Naive thymus-derived CD4-positive, alpha-beta T cell (primary cell): ENCODE measurements around the gene REEP1. TPM values are rescaled to one million over a fixed set of nuclear protein-coding genes. Genes with fewer than 3 reads are reported as not detected.
A peak's percentile ranks its signal among the peaks of the same experiment; 100 is the strongest.

Source experiments
- ATAC-seq: fragments of 150-1000 bp; cut with Tn5 transposase; 2 replicates; pipeline ENCODE4 v1.10.0; 2021; ENCODE audit warnings: mild to moderate bottlenecking, moderate library complexity
- CTCF ChIA-PET: fragments of 350-600 bp; sonication (Branson Sonifier 250); formaldehyde crosslinking; loops from one replicate; lab custom pipeline; 2021; ENCODE audit warnings: antibody characterized with exemption; lab: Charles Lee
- POLR2A ChIA-PET: fragments of 350-600 bp; sonication (Branson Sonifier 250); formaldehyde crosslinking; loops from one replicate; lab custom pipeline; 2021; ENCODE audit warnings: antibody characterized with exemption, inconsistent platforms; lab: Charles Lee
- DNase-seq, 9 donors: peaks; one replicate each; pipeline versions ENCODE4 v3.0.0 to v3.0.0-alpha.2; 2020 to 2022; ENCODE audit warnings: mixed read lengths in 1 of 9
- H3K27ac ChIP-seq: one replicate; pipeline ENCODE4 v1.7.0; 2013; ENCODE audit warnings: mild to moderate bottlenecking, low read depth, low read length, moderate library complexity
- H3K27me3 ChIP-seq, 2 donors: one replicate each; pipeline ENCODE4 v1.7.0; 2013; ENCODE audit warnings: low read length in 2 of 2, mild to moderate bottlenecking in 2 of 2, moderate library complexity in 2 of 2; ENCODE audit not compliant: control insufficient read depth in 2 of 2, insufficient read depth in 2 of 2
- H3K36me3 ChIP-seq, 3 experiments: 1 replicate in 2 of 3; 2 replicates in 1 of 3; pipeline ENCODE4 v1.7.0; 2013; ENCODE audit warnings: low read length in 3 of 3, mild to moderate bottlenecking in 3 of 3, moderate library complexity in 1 of 3; ENCODE audit not compliant: insufficient read depth in 3 of 3, control insufficient read depth in 2 of 3
- H3K4me1 ChIP-seq, 2 donors: one replicate each; pipeline ENCODE4 v1.7.0; 2013; ENCODE audit warnings: low read length in 2 of 2, mild to moderate bottlenecking in 2 of 2, moderate library complexity in 1 of 2; ENCODE audit not compliant: control insufficient read depth in 2 of 2, insufficient read depth in 2 of 2
- H3K4me3 ChIP-seq: 2 replicates; pipeline ENCODE4 v1.7.0; 2013; ENCODE audit warnings: mild to moderate bottlenecking, low read length
- H3K9me3 ChIP-seq, 3 experiments: 1 replicate in 2 of 3; 2 replicates in 1 of 3; pipeline ENCODE4 v1.7.0; 2013; ENCODE audit warnings: low read length in 3 of 3; ENCODE audit not compliant: control insufficient read depth in 2 of 3
- H3K27ac Mint-ChIP-seq, 9 donors: one replicate each; pipeline ENCODE4 v1.8.0; 2020 to 2022; ENCODE audit warnings: mixed read lengths in 9 of 9, mild to moderate bottlenecking in 8 of 9, moderate library complexity in 5 of 9, inconsistent platforms in 2 of 9
- H3K27me3 Mint-ChIP-seq, 5 donors: one replicate each; pipeline ENCODE4 v1.8.0; 2021 to 2022; ENCODE audit warnings: mixed read lengths in 5 of 5, mild to moderate bottlenecking in 1 of 5
- H3K36me3 Mint-ChIP-seq, 5 donors: one replicate each; pipeline ENCODE4 v1.8.0; 2020 to 2022; ENCODE audit warnings: mixed read lengths in 5 of 5, mild to moderate bottlenecking in 3 of 5, inconsistent platforms in 1 of 5
- H3K4me1 Mint-ChIP-seq, 7 donors: one replicate each; pipeline ENCODE4 v1.8.0; 2020 to 2022; ENCODE audit warnings: mixed read lengths in 7 of 7, mild to moderate bottlenecking in 3 of 7, inconsistent platforms in 1 of 7
- H3K4me3 Mint-ChIP-seq, 10 donors: one replicate each; pipeline ENCODE4 v1.8.0; 2020 to 2022; ENCODE audit warnings: mild to moderate bottlenecking in 10 of 10, mixed read lengths in 10 of 10, moderate library complexity in 6 of 10, inconsistent platforms in 2 of 10
- H3K9me3 Mint-ChIP-seq, 11 donors: one replicate each; pipeline ENCODE4 v1.8.0; 2020 to 2022; ENCODE audit warnings: mixed read lengths in 11 of 11, mild to moderate bottlenecking in 4 of 11, inconsistent platforms in 1 of 11, moderate library complexity in 1 of 11
- intact Hi-C, 2 donors: fragments of 100-400 bp; cut with micrococcal nuclease; formaldehyde crosslinking; loops; one replicate each; pipeline ENCODE4 v1.15.1; 2023
- polyA plus RNA-seq, 2 donors: library from polyadenylated mRNA; unstranded; fragments of 300-500 nt; fragmentation: Illumina TruSeq; gene quantifications; one replicate each; pipeline ENCODE4 v1.2.3, GENCODE V29; 2021
- total RNA-seq, 6 experiments: library from RNA in 5 of 6; stranded (reverse) in 5 of 6; gene quantifications; 1 replicate in 5 of 6; 2 replicates in 1 of 6; pipeline ENCODE4 v1.2.3 and lab custom pipeline; 2021 to 2026

The REEP1 gene, protein sequence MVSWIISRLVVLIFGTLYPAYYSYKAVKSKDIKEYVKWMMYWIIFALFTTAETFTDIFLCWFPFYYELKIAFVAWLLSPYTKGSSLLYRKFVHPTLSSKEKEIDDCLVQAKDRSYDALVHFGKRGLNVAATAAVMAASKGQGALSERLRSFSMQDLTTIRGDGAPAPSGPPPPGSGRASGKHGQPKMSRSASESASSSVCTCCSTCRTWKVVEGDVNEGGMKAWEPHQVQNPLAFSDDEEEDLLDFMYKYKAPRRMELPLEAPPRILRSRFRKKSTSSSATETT
- total RNA-seq: under 1 TPM; 0.22 to 0.45 (median 0.29) TPM
- under 1 TPM; 0.05 to 0.41 TPM for polyA plus RNA-seq
- total RNA-seq (lab: John Stamatoyannopoulos, UW): not detected

DNA sequence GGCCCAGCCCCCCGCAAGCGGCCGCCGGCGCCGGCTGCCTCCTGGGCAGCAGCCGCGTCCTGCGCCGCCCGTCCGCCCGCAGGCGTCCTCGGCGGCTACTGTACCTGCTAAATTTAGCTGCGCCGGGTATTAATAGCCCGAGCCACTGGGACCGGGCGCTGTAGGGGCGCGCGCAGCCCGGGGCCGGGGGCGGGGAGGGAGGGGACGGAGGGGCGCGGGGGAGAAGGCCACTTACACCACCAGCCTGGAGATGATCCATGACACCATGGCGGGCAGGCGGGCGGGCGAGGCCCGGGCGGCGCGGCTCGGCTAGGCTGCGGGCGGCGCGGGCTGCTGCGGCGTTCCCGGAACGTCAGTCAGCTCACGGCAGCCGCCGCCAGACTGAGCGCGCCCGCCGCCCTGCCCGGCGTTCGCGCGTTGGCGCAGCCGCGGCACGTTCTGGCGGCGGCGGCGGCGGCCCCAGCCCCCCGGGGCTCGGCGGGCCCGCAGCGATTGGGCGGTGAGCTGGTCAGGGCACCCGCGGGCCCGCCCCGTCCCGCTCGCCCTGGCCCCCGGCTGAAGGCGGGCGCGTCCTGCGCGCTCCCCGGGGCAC is at the start of gene REEP1:
Gene REEP1 (minus strand): TSS at position 383 of the 592 bp plus-strand sequence. CDS start 116 bp downstream, at position 267.
- DNase-seq: peak in 4 of 9 donors; percentile 19 to 37 (median 25)
- no peaks in the 10 kb centered on the region for H3K36me3 ChIP-seq
- peaks cover 9 to 13% of the 10 kb centered on the region in 2 donors for H3K27me3 ChIP-seq
- intact Hi-C loops: no loop called here
- H3K27ac ChIP-seq: no peak within 1 kb of the TSS
- peaks cover 0 to 10% (median 0%) of the 10 kb centered on the region in 3 experiments for H3K9me3 ChIP-seq
- H3K9me3 Mint-ChIP-seq: peaks cover 7 to 23% (median 16%) of the 10 kb centered on the region in 11 donors
- ChIA-PET POLR2A (interaction anchor here (1.4 kb wide), 1 partner anchor 105 kb away, joined by 4 read pairs; no protein-coding TSS in a partner anchor), CTCF (no interaction called here)
- H3K4me3 Mint-ChIP-seq: peak within 1 kb of the TSS; percentile 74 to 90 (median 84)
- no peaks in the 10 kb centered on the region for H3K4me1 ChIP-seq
- peaks cover 0 to 9% (median 0%) of the 10 kb centered on the region in 5 donors for H3K36me3 Mint-ChIP-seq
- peaks cover 10 to 23% (median 18%) of the 10 kb centered on the region in 7 donors for H3K4me1 Mint-ChIP-seq
- peak; percentile 63 for ATAC-seq
- H3K27ac Mint-ChIP-seq: peak within 1 kb of the TSS in 1 of 9 donors; percentile 1
- H3K27me3 Mint-ChIP-seq: peaks cover 60 to 82% (median 66%) of the 10 kb centered on the region in 5 donors
- H3K4me3 ChIP-seq: peak within 1 kb of the TSS; percentile 13

DNA sequence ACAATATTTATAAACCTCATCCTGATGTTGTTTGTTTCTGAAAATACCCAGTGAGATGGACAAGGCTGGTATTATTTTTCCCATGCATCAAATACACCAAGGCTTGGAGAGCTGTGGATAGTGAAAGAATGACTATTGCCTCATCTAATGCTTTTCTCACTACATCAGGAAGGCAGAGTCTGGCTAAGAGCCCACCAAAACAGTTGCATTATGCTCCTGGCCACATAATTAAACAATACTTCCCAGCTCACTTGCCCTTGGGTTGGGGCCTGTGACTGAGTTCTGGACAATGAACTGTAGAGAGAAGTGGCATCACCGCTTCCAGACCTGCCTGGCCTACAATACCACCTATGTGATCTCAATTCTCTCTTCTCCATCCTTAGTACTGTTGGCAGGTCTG is 46.4 kb upstream of the REEP1 start:
- no peaks in the 10 kb centered on the region for H3K27me3 ChIP-seq
- H3K4me3 ChIP-seq: no peak overlapping the region
- peaks cover 0 to 5% (median 0%) of the 10 kb centered on the region in 5 donors for H3K27me3 Mint-ChIP-seq
- intact Hi-C loops: no loop called here
- no peaks in the 10 kb centered on the region for H3K9me3 ChIP-seq
- ATAC-seq (no peak), DNase-seq (no peak)
- POLR2A ChIA-PET: interaction anchor here (0.8 to 1.6 kb wide), 2 partner anchors 10 to 32 kb away, joined by 3 read pairs; no protein-coding TSS in a partner anchor
- H3K27ac Mint-ChIP-seq: no peak overlapping the region
- no peaks in the 10 kb centered on the region for H3K4me1 ChIP-seq
- no peaks in the 10 kb centered on the region for H3K36me3 ChIP-seq
- no peak overlapping the region for H3K27ac ChIP-seq
- H3K4me1 Mint-ChIP-seq: peaks cover 0 to 4% (median 2%) of the 10 kb centered on the region in 7 donors
- H3K4me3 Mint-ChIP-seq: no peak overlapping the region
- H3K9me3 Mint-ChIP-seq: peaks cover 0 to 4% (median 0%) of the 10 kb centered on the region in 11 donors
- CTCF ChIA-PET: no interaction called here
- peaks cover 0 to 5% (median 4%) of the 10 kb centered on the region in 5 donors for H3K36me3 Mint-ChIP-seq

DNA sequence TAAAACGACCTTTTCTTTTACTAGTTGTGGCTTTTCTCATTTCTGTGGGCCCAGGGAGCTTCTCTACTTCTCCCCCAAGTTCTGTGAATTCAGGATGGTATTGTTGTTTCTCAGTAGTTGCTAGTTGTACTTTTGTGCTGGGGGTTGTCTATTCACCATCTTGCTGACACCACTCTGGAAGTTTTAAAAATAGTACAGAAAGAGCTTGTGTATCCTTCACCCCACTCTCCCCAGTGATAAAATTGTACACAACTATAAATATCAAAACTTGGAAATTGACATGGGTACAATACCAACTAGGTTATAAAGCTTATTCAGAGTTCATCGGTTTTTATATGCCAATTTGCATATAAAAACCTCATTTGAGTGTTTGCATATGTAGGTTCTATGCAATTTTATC is 45.3 kb upstream of the REEP1 start:
- Mint-ChIP-seq H3K4me1 (peaks cover 0 to 10% (median 4%) of the 10 kb centered on the region in 7 donors), H3K4me3 (no peak overlapping the region), H3K27me3 (peaks cover 0 to 16% (median 0%) of the 10 kb centered on the region in 5 donors), H3K9me3 (peaks cover 0 to 8% (median 5%) of the 10 kb centered on the region in 11 donors), H3K27ac (no peak overlapping the region), H3K36me3 (peaks cover 0 to 9% (median 8%) of the 10 kb centered on the region in 5 donors)
- Histone ChIP-seq H3K27me3 (no peaks in the 10 kb centered on the region), H3K4me3 (no peak overlapping the region), H3K36me3 (no peaks in the 10 kb centered on the region), H3K9me3 (no peaks in the 10 kb centered on the region), H3K4me1 (no peaks in the 10 kb centered on the region), H3K27ac (no peak overlapping the region)
- intact Hi-C loops: no loop called here
- no peak for DNase-seq
- ChIA-PET CTCF (interaction anchor here (0.7 to 1.2 kb wide), 2 partner anchors 10 to 426 kb away, joined by 4 read pairs; no protein-coding TSS in a partner anchor), POLR2A (interaction anchor here (1.6 kb wide), 2 partner anchors 11 to 59 kb away, joined by 3 to 4 read pairs; partner anchors contain the start of gene KDM3A)
- no peak for ATAC-seq

DNA sequence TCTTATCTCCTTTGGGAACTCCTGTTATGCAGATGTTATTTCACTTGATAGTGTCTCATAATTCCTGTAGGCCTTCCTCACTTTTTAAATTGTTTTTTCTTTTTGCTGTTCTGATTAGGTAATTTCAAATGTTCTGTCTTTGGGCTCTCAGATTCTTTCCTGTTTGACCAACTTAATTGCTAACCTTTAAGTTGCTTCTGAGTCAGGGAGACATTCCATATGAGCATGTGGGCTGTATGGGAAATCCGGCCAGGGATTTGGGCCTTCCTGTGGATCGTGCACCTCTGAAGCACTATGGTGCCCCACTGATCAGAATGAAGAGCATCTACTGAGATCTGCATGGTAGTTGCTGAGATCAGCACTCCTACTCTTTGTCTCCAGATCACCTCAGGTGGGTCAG is 44.7 kb upstream of the REEP1 start:
- Histone ChIP-seq H3K36me3 (no peaks in the 10 kb centered on the region), H3K4me3 (no peak overlapping the region), H3K4me1 (no peaks in the 10 kb centered on the region), H3K9me3 (no peaks in the 10 kb centered on the region), H3K27me3 (no peaks in the 10 kb centered on the region), H3K27ac (no peak overlapping the region)
- no peak overlapping the region for H3K27ac Mint-ChIP-seq
- peaks cover 0 to 9% (median 6%) of the 10 kb centered on the region in 11 donors for H3K9me3 Mint-ChIP-seq
- CTCF ChIA-PET: no interaction called here
- POLR2A ChIA-PET: interaction anchor here (1.1 to 1.6 kb wide), 3 partner anchors 11 to 59 kb away, joined by 3 to 4 read pairs (median 3); partner anchors contain the start of gene KDM3A
- DNase-seq (no peak), ATAC-seq (no peak)
- intact Hi-C loops: no loop called here
- peaks cover 0 to 10% (median 8%) of the 10 kb centered on the region in 5 donors for H3K36me3 Mint-ChIP-seq
- H3K27me3 Mint-ChIP-seq: peaks cover 0 to 19% (median 0%) of the 10 kb centered on the region in 5 donors
- H3K4me3 Mint-ChIP-seq: peak overlapping the region in 1 of 10 donors; percentile 14
- H3K4me1 Mint-ChIP-seq: peaks cover 0 to 10% (median 4%) of the 10 kb centered on the region in 7 donors

DNA sequence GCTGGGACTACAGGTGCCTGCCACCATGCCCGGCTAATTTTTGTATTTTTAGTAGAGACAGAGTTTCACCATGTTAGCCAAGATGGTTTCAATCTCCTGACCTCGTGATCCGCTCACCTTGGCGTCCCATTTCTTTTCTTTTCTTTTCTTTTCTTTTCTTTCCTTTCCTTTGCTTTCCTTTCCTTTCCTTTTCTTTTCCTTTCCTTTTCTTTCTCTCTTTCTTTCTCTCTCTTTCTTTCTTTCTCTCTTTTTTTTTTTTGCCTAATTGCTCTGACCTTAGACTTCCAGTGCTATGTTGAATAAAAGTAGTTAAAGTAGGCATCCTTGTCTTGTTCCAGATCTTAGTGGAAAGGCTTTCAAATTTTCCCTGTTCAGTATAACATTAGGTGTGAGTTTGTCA is 41.0 kb upstream of the REEP1 start:
- no peak for DNase-seq
- Histone ChIP-seq H3K27me3 (no peaks in the 10 kb centered on the region), H3K4me3 (no peak overlapping the region), H3K9me3 (no peaks in the 10 kb centered on the region), H3K27ac (no peak overlapping the region), H3K4me1 (no peaks in the 10 kb centered on the region), H3K36me3 (no peaks in the 10 kb centered on the region)
- Mint-ChIP-seq H3K9me3 (peaks cover 0 to 27% (median 8%) of the 10 kb centered on the region in 11 donors), H3K27ac (peak overlapping the region in 2 of 9 donors; percentile 3 to 27), H3K4me1 (peaks cover 1 to 11% (median 5%) of the 10 kb centered on the region in 7 donors), H3K27me3 (peaks cover 0 to 33% (median 0%) of the 10 kb centered on the region in 5 donors), H3K4me3 (no peak overlapping the region), H3K36me3 (peaks cover 0 to 17% (median 13%) of the 10 kb centered on the region in 5 donors)
- intact Hi-C loops: loop anchor here in 1 of 2 donors (10.0 kb wide), 1 partner anchor 296 kb away; no protein-coding TSS in a partner anchor
- ChIA-PET CTCF (no interaction called here), POLR2A (no interaction called here)
- no peak for ATAC-seq

DNA sequence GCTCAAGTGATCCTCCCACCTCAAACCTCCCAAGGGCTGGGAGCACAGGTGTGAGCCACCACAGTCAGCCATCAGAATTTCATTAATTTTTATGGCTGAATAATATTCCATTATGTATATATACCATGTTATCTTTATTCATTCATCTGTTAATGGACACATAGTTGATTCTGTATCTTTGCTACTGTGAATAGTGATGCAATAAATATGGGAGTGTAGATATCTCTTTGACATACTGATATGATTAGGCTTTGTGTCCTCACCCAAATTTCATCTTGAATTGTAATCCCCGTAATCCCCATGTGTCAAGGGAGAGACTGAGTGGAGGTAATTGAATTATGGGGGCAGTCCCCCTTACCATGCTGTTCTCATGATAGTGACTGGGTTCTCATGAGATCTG is 38.2 kb upstream of the REEP1 start:
- ChIA-PET POLR2A (no interaction called here), CTCF (no interaction called here)
- Histone ChIP-seq H3K36me3 (no peaks in the 10 kb centered on the region), H3K4me1 (peaks cover 0 to 25% of the 10 kb centered on the region in 2 donors), H3K27ac (no peak overlapping the region), H3K9me3 (no peaks in the 10 kb centered on the region), H3K27me3 (no peaks in the 10 kb centered on the region), H3K4me3 (no peak overlapping the region)
- DNase-seq (no peak), ATAC-seq (no peak)
- intact Hi-C loops: loop anchor here in 1 of 2 donors (10.0 kb wide), 1 partner anchor 299 kb away; no protein-coding TSS in a partner anchor
- peaks cover 4 to 14% (median 9%) of the 10 kb centered on the region in 5 donors for H3K36me3 Mint-ChIP-seq
- peak overlapping the region in 3 of 9 donors; percentile 21 to 82 (median 62) for H3K27ac Mint-ChIP-seq
- H3K4me3 Mint-ChIP-seq: no peak overlapping the region
- H3K4me1 Mint-ChIP-seq: peaks cover 6 to 36% (median 30%) of the 10 kb centered on the region in 7 donors
- H3K27me3 Mint-ChIP-seq: peaks cover 0 to 31% (median 0%) of the 10 kb centered on the region in 5 donors
- H3K9me3 Mint-ChIP-seq: peaks cover 0 to 27% (median 10%) of the 10 kb centered on the region in 11 donors
